HG02642 (cell line): ENCODE measurements around the gene NEK7.
"Not testable (repeated sequence)": the region's sequence is repeated elsewhere in the genome, so short reads cannot be mapped to it uniquely, and the experiment has no call there.

Source experiments
- ATAC-seq: cut with Tn5 transposase; IDR thresholded peaks from one replicate; pipeline ENCODE4 v1.9.1; 2021; ENCODE audit warnings: mild to moderate bottlenecking; ENCODE audit not compliant: unreplicated experiment, poor library complexity

Gene NEK7

DNA sequence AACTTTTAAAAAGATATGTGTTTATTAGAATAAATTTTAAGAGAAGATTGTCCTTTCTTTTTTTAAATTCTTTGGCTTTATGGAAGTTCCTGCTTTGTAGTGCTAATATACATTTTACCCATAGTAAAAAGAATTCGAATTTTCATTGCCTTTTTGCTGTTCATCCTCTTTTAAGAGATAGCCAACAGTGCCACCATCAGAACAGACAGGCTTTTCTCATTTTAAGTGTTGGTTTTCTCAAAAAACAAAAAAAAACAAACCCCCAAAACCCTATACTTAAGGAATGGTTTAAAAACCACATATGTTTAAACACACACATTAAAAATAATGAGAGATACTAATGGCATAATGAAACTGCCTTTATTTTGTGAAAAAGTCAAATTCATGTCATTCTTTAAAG is 118.8 kb downstream of the NEK7 start:
- ATAC-seq = no peak

DNA sequence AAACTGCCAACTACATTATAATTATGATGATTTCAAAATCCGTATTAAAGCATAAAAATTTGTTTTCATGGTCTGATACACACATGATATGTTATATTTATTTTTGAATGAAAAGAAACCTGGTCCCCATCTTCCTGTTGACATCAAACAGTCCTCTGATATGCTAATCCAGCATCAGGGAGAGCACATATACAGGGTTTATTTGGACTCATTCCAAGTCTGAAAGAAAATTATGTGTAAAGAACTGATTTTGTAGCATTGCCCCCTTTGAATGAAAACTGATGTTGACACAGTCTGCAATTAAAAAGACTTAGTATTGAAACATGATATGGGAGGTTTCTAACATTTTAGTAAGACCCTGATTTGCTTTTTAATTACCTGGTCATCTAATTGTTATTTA is 119.4 kb downstream of the NEK7 start:
- no peak for ATAC-seq

DNA sequence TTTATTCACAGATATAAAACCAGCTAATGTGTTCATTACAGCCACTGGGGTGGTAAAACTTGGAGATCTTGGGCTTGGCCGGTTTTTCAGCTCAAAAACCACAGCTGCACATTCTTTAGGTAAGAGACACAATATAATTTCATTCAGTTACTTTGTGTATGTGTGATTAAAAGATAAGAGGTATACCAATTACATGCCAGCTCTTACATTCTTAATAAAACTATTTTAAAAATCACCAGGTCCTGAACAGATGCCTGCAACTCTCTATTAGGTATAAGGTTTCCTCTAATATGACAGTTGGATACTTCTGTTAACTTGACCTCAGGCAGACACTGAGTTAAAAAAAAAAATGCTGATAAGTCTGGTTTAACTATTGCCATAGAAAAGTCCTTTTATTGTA is 122.1 kb downstream of the NEK7 start:
- no peak for ATAC-seq

DNA sequence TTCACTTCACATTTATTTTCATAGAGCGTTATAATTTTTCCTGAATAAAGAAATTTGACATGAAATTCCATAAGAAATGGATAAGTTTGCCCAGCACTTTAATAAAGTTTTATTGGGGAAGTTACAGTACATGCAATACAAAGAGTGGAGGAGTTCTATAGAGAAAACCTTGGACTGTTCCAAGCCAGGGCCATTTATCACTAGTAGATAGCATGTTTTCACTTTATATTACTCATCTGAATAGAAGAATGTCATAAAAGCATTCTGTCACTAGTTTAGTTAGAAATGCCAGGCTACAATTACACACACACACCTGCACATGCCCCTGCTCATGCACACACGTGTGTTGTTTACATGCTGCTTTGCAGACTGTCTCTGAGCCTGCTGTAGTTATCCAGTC is 123.3 kb downstream of the NEK7 start:
- ATAC-seq = no peak

DNA sequence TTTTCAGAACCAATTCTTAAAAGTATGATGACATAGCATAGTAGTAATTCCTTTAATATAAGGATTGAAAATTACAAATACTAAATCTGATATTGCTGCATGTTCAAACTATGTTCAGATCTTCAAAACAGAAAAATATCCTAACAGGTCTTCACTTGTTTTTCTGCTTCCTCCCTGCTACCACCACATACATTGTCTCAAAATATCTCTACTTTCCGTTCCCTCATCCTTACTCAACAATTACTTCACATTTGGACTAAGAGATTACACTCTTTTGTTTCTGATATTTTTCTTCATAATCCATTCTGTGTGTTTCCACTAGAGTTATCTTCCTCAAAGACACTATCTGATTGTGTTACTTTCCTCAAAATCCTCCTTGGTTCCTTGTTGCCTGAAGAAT is 125.1 kb downstream of the NEK7 start:
- no peak for ATAC-seq

DNA sequence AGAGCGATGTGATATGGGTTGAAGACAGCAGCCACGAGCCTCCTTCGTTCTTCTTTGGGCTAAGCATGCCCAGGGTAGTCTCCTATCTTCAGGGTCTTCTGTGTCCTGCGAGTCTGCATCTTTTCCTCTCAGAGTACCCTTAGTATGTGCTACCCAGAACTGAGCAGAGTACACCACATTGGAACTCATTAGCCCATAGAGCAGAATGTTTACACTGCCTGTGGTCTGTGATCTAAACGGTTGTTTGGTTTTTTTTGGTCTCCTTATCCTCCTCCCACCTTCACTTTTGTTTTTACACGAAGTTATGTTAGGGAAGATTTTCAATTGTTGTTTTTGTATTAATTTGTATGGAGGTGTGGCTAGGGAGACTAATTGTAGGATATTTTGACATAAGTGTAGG is 126.4 kb downstream of the NEK7 start:
- no peak for ATAC-seq

DNA sequence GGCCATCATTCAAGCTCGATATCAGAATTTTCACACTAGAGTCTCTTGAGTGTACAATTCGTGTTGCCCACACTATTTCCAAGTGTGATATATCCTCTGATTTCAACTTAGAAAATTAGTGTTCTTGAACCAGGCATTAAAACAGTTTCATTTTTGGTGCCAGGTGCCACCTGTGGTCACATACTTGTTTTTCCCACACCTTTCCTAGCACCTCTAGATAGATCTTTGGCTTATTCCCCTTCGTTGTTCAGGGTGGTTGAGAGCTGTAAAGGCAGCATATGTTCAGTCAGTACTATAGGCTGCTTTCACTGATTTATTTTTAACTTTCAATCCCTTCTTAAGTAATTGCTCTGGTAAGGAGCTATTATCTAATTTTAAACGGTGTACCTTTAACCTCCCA is 131.1 kb downstream of the NEK7 start:
- no peak for ATAC-seq

DNA sequence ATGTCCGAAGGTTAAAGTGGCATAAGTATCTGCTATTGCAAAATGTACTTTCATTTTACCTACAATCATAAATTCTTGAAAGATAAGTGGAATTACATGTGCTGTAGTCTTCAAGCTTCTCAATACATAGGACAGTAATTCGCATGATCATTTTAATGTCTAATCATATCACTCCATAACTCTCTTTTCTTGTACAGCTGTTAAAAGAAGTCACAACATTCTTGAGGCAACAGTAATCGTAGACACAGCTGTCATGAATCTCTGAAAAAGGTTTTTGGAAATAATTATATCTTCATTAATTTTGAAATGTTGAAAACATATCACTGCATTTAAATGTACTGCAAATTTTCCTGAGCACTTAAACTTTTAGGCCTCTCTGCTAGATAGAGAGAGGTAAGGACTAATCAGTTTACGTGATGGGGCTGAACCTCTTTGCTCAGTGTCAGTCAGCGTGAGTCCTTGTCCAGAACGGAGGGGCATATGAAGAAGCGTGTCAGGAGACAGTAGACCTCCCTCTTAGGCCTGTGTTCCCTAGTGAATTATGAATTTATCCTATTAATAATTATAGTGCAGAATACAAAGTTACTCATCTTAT is 133.4 kb downstream of the NEK7 start:
- no peak for ATAC-seq

DNA sequence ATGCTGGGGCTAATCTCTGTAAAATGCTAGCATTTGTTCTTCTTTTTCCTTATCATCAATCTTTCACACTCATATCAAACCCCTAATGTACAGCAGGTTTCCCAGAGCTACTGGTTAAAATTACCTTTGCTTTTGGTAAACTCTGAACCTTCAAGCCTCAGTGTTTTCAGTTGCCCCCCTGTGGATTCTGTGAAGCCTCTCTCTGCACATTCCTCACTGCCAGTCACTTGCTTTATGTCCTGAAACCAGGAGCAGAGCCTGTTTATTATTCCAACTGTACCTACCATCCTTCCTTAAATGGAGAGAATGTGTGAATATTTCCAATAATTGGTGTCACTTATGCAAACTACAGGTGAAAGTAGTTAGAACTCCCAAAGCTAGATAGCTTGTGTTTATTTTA is 134.2 kb downstream of the NEK7 start:
- ATAC-seq = no peak

DNA sequence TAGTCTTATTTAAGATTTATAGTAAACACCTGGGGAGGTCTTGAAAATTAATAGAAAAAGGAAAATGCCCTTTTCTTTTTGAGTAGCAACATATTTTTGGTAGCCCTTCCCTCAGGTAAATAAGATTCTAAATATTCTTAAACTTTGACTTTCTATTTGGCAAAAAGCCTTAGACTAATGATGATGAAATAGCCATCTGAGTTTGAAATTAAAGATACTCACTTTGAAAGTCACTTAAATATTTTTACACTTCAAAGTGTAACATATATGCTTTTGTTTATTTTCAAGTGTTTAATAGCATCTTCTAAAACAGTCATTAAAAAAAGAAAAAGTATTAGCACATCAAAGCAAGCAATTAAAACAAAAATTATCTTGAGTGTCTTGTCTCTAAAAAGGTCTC is 135.1 kb downstream of the NEK7 start:
- ATAC-seq = no peak

DNA sequence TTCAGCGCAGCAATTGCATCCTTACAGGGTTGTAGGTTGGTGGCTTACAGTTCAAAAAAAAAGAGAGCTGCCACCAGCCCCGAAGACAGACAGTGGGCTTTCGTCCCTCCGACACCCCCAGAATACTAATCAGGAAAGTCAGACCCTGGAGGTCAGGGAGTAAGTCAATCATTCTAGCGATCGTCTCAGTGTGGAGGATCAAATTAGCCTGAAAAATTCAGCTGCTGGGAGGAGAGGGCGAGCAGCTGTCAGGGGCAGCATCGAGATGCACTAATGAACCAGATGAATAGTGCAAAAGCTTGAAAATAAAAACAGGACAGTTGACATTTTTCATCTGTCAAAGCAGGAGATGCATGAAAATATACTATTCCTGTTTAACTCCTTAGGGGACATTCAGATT is 138.4 kb downstream of the NEK7 start:
- no peak for ATAC-seq

DNA sequence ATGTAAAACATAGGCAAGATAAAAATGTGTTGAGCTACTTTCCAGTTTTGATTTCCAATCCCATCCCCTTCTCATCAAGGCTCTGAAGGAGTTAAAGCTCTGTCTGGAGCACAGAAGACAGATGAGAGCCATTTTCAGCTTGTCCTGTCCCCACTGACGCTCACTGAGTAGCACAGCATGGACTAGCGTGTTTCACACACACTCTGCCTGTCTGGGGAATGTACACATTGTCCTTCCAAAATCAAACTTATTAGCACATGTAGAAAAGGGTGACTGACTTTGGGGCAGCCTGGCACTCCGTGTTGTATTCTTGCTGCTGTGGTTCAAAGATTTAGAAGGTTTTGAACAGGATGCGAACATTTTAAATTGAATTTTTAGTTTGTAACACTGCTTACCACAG is 139.2 kb downstream of the NEK7 start:
- ATAC-seq = no peak

DNA sequence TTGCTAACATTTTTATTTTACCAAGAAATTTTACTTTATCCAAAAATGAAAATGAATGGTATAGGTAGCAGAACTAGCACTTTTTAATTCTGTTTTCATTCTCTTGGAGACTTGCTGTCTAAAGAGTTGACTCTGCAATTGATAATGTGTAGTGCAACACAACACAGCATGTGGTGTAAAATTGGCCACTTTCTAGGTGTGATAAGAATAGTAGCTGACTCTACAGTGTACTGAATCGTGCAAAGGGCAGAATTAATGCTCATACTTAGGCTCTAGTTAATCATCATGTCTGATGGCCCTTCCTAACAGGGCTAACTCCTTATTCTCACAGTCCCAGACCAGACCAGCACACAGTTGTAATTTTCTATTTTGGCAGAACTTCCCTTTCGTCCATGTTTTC is 140.5 kb downstream of the NEK7 start:
- no peak for ATAC-seq

DNA sequence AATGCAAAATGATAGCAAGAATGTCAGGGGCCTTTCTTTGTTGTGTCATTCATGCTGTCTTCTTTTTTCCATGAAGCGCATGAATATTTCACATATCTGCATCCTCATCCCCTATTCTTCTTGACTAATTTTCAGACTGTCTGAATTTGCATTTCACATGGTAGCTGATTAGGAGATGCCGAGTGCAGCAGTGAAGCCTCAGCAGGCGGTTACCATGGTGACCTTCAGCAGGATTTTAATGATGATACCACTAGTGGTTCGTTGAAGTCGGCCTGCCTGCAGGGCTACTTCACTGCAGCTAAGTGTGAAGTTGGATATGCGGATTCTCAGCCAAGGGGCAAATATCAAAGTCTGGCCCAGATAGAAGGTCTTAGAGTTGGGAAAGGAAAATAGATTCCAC is 141.8 kb downstream of the NEK7 start:
- ATAC-seq = no peak

DNA sequence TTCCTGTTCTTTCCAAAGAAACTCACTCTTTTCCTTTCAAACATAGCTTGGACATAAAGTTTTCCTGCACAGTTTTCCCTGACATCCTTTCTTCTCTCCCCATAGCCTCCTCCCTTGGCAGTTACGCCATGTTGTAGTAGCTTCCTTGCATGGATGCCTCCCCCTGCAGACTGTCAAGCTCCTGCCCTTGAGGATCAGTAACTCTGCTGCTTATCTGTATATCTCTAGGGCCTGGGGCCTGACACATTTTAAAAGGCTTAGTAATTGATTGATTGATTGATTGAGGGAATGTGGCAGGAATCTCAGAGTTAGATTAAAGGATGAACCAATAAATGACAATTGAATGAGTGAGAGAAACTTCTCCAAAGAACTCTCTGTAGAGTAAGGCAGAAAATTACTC is 143.7 kb downstream of the NEK7 start:
- no peak for ATAC-seq

DNA sequence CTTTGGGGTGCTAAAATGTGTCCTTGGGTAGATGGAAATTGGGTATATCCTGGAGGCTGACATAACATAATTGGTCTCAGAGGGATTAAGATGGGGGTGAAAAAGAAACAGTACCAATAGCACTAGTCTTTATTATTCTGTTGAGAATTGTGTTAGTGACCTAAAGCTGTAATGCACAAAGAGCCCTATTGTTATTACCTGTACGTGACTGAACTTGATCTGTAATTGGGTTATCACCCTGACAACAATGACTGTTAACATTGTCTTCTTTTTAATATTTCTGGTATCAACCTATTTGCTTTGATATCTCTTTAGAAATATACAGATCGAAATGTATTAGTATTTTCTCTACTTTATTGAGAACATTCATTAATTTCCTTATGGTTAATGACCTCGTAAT is 147.6 kb downstream of the NEK7 start:
- ATAC-seq = no peak

DNA sequence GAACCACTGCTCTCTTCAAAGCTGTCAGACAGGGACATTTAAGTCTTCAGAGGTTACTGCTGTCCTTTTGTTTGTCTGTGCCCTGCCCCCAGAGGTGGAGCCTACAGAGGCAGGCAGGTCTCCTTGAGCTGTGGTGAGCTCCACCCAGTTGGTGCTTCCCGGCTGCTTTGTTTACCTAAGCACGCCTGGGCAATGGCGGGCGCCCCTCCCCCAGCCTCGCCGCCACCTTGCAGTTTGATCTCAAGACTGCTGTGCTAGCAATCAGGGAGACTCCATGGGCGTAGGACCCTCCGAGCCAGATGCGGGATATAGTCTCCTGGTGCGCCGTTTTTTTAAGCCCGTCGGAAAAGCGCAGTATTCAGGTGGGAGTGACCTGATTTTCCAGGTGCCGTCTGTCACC is 158.0 kb downstream of the NEK7 start:
- not testable (repeated sequence) for ATAC-seq

DNA sequence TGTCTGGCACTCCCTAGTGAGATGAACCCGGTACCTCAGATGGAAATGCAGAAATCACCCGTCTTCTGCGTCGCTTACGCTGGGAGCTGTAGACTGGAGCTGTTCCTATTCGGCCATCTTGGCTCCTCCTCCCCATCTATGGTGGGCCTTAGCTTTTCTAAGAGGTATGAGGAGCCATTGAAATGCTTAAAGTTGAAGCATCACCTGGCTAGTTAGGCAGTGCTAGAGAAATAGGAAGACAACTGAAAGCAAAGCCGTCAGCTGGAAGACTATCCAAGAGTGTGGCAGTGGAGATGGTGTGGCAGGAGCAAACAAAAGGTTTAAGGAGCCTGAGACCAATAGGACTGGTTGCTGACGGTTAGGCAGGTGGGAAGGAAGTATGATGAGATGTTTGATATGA is 158.5 kb downstream of the NEK7 start:
- not testable (repeated sequence) for ATAC-seq

DNA sequence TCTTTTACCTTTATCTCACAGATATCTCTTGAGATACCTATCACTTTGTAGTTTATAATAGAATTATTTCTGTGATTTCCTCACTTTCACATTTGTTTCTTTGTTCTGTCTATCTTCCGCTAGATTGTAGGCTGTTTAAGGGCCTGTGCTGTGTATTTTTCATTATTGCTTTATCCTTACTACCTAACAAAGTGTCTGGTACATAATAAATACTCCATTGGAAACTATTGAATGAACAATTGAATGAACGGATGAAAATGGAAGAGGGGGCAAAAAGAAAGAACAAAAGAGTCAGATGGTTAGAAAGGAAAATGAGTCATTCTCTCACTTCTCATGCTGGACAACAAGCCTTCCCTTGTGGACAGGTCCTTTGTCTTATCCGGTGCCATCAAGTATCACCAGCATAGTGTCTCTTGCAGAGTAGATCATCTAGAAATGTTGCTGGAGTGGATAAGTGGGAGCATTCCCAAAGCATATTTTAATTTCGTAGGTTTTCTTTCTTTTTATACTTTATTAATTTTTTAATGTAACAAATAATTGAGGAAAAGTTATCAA is 159.8 kb downstream of the NEK7 start:
- no peak for ATAC-seq

DNA sequence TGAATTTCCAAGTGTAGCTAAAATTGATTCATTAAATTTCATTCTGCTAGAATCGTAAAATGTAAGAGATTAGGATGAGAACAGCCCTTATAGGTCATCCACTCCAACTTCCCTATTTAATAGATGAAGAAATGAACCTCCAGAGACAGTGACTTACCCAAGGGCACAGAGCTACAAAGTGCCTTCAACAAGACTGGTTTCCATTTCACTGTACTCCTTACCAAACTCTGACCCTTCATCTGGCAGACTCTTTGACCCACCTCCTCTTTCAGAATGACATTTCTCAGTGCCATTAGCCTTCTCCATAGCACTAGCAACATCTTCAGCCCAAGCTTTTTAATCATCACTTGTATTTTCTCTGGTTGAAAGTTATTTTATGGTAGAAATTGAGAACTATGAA is 161.3 kb downstream of the NEK7 start:
- peak; percentile 63 for ATAC-seq

DNA sequence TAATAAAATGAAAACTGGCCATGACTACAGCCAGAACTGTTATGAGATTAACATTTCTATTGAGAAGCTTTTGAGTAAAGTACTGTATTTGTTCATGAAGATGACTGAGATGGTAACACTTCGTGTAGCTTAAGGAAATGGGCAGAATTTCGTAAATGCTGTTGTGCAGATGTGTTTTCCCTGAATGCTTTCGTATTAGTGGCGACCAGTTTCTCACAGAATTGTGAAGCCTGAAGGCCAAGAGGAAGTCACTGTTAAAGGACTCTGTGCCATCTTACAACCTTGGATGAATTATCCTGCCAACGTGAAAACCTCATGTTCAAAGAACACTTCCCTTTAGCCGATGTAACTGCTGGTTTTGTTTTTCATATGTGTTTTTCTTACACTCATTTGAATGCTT is 164.0 kb downstream of the NEK7 start:
- no peak for ATAC-seq

DNA sequence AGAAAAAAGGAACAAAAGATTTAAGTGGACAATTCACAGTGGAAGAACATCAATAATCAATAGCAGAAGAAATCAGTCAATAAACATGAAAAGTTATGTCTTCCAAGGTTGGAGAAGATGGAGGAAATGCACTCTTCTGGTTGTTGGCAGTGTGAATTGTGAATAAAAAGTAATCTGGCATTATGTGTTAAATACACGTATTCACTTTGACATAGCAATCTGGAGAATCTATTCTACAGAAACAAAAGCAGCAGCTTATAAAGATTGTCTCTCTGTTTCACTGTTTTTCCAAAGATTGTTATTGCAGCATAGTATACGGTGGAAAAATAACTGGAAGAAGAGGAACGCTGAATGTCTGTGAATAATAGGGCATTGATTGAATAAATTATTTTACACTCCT is 169.4 kb downstream of the NEK7 start:
- no peak for ATAC-seq

DNA sequence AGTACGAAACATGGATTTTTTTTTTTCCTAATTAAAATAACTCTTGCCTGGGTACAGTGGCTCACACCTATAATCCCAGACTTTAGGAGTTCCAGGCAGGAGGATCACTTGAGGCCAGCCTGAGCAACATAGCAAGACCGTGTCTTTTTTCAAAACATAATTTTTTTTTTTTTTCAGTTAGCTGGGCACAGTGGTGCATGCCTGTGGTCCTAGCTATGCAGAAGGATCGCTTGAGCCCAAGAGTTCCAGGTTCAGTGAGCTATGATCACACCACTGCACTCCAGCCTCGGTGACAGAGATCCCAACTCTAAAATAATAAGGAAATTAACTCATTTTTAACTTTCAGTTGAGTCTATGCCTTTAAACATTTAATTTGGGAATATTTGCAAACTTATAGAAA is 170.1 kb downstream of the NEK7 start:
- no peak for ATAC-seq
